Retinal pigment epithelial cell (primary cell): ENCODE results near the gene TBC1D22A.

Experiments used
- DNase-seq: peaks from one replicate; pipeline ENCODE4 v3.0.0-alpha.2; 2010; ENCODE audit warnings: low read depth
- H3K4me3 ChIP-seq: 2 replicates; pipeline ENCODE4 v1.5.1; 2011; ENCODE audit warnings: mild to moderate bottlenecking, low read length, control low read depth, moderate library complexity
- TF ChIP-seq, protein P1 (sequence below): conservative IDR thresholded peaks from 2 replicates; pipeline ENCODE4 v1.5.1; 2011; ENCODE audit warnings: low read depth, low read length, control low read depth, inconsistent platforms

Gene TBC1D22A

DNA sequence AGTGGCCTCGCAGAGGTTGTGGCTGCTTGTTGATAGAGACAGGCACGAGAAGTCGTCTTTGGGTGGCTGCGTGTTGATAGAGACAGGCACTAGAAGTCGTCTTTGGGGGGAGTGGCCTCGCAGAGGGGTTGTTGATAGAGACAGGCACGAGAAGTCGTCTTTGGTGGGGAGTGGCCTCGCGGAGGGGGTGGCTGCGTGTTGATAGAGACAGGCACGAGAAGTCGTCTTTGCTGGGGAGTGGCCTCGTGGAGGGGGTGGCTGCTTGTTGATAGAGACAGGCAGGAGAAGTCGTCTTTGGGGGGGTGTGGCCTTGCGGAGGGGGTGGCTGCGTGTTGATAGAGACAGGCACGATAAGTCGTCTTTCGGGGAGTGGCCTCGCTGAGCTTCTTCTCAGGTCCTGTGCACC lies 328.8 kb downstream of the TBC1D22A start:
- peak overlapping the region; percentile 45 for H3K4me3 ChIP-seq
- DNase-seq: no peak
- TF ChIP-seq, protein P1, sequence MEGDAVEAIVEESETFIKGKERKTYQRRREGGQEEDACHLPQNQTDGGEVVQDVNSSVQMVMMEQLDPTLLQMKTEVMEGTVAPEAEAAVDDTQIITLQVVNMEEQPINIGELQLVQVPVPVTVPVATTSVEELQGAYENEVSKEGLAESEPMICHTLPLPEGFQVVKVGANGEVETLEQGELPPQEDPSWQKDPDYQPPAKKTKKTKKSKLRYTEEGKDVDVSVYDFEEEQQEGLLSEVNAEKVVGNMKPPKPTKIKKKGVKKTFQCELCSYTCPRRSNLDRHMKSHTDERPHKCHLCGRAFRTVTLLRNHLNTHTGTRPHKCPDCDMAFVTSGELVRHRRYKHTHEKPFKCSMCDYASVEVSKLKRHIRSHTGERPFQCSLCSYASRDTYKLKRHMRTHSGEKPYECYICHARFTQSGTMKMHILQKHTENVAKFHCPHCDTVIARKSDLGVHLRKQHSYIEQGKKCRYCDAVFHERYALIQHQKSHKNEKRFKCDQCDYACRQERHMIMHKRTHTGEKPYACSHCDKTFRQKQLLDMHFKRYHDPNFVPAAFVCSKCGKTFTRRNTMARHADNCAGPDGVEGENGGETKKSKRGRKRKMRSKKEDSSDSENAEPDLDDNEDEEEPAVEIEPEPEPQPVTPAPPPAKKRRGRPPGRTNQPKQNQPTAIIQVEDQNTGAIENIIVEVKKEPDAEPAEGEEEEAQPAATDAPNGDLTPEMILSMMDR: no peak

DNA sequence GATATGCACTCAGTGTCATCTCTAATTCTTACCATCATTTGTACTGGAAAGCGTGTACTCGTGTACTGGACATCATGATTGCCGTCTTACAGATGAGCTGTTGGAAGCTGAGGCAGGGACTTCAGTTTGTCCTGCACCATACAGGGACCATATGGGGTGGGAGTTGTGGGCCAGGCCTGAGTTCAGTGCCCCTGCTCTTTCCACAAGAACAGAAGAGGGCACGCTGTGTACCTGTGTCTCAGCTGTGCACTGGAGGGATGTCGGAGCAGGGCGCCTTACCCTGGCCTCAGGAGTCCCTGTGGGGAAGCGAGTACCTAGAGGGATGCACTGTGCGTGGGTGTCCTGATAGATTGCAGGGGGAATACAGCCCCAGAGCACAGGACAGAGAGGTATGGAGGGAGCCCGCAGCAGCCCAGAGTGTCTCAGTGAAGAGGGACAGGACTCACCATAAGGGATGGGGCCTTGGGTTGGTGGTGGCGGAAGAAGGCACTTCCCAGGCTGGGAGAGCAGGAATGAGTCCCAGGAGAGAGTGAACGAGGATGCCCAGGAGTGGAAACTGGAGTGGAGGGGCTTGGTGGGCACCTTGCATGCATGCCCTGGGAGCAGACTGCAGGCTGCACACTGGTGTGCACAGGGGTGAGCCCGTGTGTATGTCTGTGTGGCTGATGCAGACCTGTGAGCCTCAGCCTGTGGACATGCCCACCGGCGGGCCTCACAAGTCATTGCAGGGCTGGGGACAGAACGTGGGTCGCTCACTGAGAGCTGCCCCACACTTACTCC lies 329.7 kb downstream of the TBC1D22A start:
- no peak for DNase-seq
- TF ChIP-seq, protein P1: no peak
- H3K4me3 ChIP-seq: no peak overlapping the region

DNA sequence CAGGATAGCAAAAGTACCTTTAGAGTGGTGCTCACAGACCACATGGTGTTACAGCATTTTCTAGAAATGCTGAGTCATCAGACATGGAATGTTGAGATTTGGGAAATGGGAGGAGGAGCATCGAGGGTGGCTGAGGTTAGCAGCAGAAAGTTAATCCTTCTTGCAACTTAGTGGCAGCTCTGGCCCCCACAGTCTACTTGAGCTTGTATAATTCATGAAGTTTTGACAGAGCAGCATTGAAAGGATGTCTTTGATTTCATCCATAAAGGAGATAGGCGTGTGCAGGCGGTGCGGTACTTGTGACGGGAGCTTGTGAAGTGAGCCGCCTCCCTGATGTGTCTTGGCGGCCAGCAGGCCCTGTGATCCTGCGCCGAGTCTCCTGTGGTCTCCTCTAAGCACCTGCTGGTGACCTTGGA lies 330.5 kb downstream of the TBC1D22A start:
- H3K4me3 ChIP-seq: no peak overlapping the region
- peak; percentile 55 for DNase-seq
- TF ChIP-seq, protein P1: no peak

DNA sequence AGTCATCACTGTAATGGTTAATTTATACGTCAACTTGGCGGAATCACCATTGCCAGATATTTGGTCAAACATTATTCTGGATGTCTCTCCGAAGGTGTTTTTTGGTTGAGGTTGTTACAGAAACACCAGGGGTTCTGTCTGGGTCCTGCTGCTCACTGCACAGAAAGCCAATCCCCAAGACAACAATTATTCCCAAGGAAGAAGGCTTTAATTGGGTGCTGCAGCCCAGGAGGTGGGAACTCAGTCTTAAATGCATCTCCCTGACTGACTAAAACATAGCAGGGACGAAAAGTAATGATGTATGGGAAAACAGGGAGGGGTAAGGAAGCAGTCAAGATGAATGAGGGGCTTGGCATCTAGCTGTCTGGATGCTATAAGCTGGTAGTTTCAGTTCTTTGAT lies 331.3 kb downstream of the TBC1D22A start:
- DNase-seq: no peak
- TF ChIP-seq, protein P1: no peak
- H3K4me3 ChIP-seq: no peak overlapping the region

DNA sequence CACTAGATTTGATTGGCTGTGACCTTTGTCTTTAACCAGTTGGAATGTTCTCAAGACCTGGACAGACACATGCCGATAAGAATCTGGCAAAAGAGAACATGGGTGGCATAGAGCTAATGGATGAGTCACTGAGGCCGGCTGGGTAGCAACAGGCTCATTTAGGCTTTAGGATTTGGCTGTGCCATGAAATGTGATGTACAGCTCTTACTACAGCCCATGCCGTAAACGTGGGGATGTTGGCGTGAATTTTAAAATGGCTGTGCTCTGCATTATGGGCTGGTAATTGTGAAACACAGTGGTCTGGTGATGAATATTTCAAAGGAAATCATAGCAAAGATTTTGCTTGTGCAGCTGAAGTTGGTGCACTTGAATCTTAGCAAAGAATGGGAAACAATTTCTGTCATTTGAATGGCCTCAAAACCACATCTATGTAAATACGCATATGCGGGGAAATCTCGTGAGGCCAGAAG lies 332.4 kb downstream of the TBC1D22A start:
- peak; percentile 44 for DNase-seq
- no peak overlapping the region for H3K4me3 ChIP-seq
- TF ChIP-seq, protein P1: no peak

DNA sequence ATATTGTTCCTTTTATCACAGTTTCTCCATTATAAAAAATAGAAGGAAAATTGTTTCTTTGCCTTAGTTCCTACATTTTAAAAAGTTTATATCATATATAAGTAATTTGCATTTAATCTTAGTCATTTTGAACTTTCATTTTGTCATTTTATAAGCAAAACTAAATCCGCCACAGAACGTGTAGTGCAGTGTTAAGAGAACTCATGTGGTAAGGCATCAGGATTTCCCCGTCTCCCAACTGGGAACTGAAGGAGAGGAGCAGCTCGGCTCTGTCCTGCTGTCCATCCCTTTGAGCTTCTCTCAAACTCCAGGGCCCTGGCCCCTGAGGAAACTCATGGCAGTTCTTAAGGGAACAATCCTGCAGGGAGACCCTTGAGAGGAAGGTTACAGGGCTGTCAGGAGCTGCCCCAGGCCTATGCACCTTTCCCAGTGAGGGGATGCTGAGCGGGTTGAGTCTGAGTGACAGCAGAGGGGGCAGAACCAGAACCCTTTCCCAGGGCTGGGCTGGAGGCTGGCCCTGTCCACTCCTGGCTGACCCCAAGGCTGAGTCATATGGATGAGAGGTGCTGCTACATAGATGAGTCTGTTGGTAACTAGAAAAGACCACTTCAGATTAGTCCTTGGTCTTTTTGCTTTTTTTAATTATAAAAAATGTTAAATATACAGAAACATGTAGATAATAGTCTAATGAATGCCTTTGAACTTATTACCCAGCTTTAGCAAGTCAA lies 333.1 kb downstream of the TBC1D22A start:
- H3K4me3 ChIP-seq: no peak overlapping the region
- TF ChIP-seq, protein P1: no peak
- DNase-seq: no peak
